ENCODE data around the gene FBRSL1.

GRCh38 chr12:132447327-132447720, 42.6 kb upstream of the FBRSL1 start:
- TF ChIP-seq, protein P1, sequence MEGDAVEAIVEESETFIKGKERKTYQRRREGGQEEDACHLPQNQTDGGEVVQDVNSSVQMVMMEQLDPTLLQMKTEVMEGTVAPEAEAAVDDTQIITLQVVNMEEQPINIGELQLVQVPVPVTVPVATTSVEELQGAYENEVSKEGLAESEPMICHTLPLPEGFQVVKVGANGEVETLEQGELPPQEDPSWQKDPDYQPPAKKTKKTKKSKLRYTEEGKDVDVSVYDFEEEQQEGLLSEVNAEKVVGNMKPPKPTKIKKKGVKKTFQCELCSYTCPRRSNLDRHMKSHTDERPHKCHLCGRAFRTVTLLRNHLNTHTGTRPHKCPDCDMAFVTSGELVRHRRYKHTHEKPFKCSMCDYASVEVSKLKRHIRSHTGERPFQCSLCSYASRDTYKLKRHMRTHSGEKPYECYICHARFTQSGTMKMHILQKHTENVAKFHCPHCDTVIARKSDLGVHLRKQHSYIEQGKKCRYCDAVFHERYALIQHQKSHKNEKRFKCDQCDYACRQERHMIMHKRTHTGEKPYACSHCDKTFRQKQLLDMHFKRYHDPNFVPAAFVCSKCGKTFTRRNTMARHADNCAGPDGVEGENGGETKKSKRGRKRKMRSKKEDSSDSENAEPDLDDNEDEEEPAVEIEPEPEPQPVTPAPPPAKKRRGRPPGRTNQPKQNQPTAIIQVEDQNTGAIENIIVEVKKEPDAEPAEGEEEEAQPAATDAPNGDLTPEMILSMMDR (conservative IDR thresholded peaks at IDR 0.05; ENCODE audit: low read depth, low read length): no peak
- TF ChIP-seq EZH2phosphoT487 (IDR thresholded peaks at IDR 0.05; ENCODE audit: borderline replicate concordance, low read length): no peak
- no peak for TF ChIP-seq EZH2 (IDR thresholded peaks at IDR 0.05; ENCODE audit: low read length, unreplicated experiment)

Data from PC-3 (cell line).